MM.1S (cell line): ENCODE data around the gene SUPT4H1.

Experiments
- DNase-seq: peaks from one replicate; pipeline ENCODE4 v3.0.0-alpha.2; 2015
- H2AFZ ChIP-seq: fragments of 300-600 bp; sonication (generic); 2 replicates; pipeline ENCODE4 v1.6.0; 2016; ENCODE audit warnings: antibody characterized with exemption, low read length
- H3F3A ChIP-seq: fragments of 300-600 bp; sonication (generic); 2 replicates; pipeline ENCODE4 v1.6.1; 2016; ENCODE audit warnings: mild to moderate bottlenecking, antibody characterized with exemption, low read length, moderate library complexity, mixed read lengths; ENCODE audit not compliant: insufficient read depth
- H3K27ac ChIP-seq: fragments of 300-600 bp; sonication (generic); 2 replicates; pipeline ENCODE4 v1.5.1; 2016; ENCODE audit warnings: mild to moderate bottlenecking, low read length
- H3K27me3 ChIP-seq: fragments of 300-600 bp; sonication (generic); replicated peaks from 2 replicates; pipeline ENCODE4 v1.6.0; 2016; ENCODE audit warnings: low read length; ENCODE audit not compliant: insufficient read depth
- H3K36me3 ChIP-seq: fragments of 300-600 bp; sonication (generic); replicated peaks from 2 replicates; pipeline ENCODE4 v1.6.1; 2016; ENCODE audit warnings: mild to moderate bottlenecking, low read length, mixed read lengths; ENCODE audit not compliant: insufficient read depth
- H3K4me1 ChIP-seq: fragments of 300-600 bp; sonication (generic); 2 replicates; pipeline ENCODE4 v1.6.1; 2016; ENCODE audit warnings: low read length, mixed read lengths
- H3K4me2 ChIP-seq: fragments of 300-600 bp; sonication (generic); 2 replicates; pipeline ENCODE4 v1.6.0; 2016; ENCODE audit warnings: low read depth, low read length
- H3K4me3 ChIP-seq: fragments of 300-600 bp; sonication (generic); 2 replicates; pipeline ENCODE4 v1.5.1; 2016; ENCODE audit warnings: low read length, mixed read lengths
- H3K79me2 ChIP-seq: fragments of 300-600 bp; sonication (generic); 2 replicates; pipeline ENCODE4 v1.6.1; 2016; ENCODE audit warnings: mixed run types, low read length, mixed read lengths
- H3K9ac ChIP-seq: fragments of 300-600 bp; sonication (generic); 2 replicates; pipeline ENCODE4 v1.6.1; 2016; ENCODE audit warnings: low read length, mixed read lengths
- H3K9me2 ChIP-seq: fragments of 300-600 bp; sonication (generic); replicated peaks from 2 replicates; pipeline ENCODE4 v1.6.1; 2016; ENCODE audit warnings: mild to moderate bottlenecking, low read length, mixed read lengths; ENCODE audit not compliant: insufficient read depth
- H3K9me3 ChIP-seq: fragments of 300-600 bp; sonication (generic); replicated peaks from 2 replicates; pipeline ENCODE4 v1.6.1; 2016; ENCODE audit warnings: mild to moderate bottlenecking, low read length, mixed read lengths; ENCODE audit not compliant: insufficient read depth
- H4K20me1 ChIP-seq: fragments of 300-600 bp; sonication (generic); 2 replicates; pipeline ENCODE4 v1.6.1; 2016; ENCODE audit warnings: mild to moderate bottlenecking, low read length, moderate library complexity, mixed read lengths; ENCODE audit not compliant: insufficient read depth
- CTCF ChIP-seq: fragments of 300-600 bp; sonication (generic); IDR thresholded peaks from 2 replicates; pipeline ENCODE4 v1.5.1; 2016; ENCODE audit warnings: antibody characterized with exemption, low read length, mixed read lengths
- EZH2 ChIP-seq: fragments of 300-600 bp; sonication (generic); optimal IDR thresholded peaks from 2 replicates; pipeline ENCODE3; 2017; ENCODE audit warnings: low read depth, mild to moderate bottlenecking, antibody characterized with exemption, low read length, mixed read lengths
- EZH2phosphoT487 ChIP-seq: fragments of 300-600 bp; sonication (generic); IDR thresholded peaks from 2 replicates; pipeline ENCODE4 v1.6.1; 2018; ENCODE audit warnings: antibody characterized with exemption, low read length

SUPT4H1 gene

DNA sequence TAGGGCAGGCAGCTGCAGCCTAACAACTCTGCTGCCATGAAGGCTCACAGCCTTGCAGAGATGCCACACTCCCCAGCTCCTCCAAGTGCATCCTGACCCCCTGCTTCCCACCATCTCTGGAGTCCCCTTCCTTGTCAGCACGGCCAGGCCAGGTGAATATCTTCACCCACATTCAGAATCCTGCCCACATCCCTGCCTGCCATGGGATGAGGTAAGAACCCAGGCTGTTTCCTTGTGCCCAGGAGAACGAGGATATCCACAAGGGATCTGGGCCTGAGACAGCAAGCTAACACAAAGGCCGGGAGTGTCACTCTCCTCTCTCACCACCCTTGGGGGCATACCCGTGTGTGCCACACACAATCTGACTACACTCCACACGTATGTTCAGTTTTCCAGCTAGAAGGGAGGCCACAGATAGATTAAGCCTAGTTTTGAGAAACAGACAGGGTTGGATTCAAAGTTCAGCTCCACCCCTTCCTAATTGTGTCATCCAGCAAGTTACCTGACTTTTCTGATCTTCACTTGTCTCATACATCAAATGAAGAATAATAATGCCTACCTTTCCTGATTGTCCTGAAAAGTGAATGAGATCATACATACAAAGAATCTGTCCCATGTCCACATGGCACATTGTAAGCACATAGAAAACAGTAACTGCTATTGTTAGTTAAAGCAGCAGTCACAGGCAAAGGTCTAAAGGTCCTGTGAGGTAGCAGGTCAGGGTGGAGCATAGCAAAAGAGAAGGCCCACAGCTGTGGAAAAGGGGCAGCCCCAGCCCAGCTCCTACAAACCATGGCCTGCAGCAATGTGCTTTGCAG, 17.4 kb upstream of the SUPT4H1 start:
- H3K27ac ChIP-seq, result no peak overlapping the region
- H2AFZ ChIP-seq, result no peak overlapping the region
- no peak for DNase-seq
- H3F3A ChIP-seq, result 0 out of 2 replicates have a peak, but pooled peaks cover 2% of the 10 kb centered on the region
- no peaks in the 10 kb centered on the region for H3K36me3 ChIP-seq
- H3K9ac ChIP-seq, result no peak overlapping the region
- H3K4me2 ChIP-seq, result no peak overlapping the region
- H3K4me3 ChIP-seq, result no peak overlapping the region
- peaks cover 16% of the 10 kb centered on the region for H3K4me1 ChIP-seq
- H4K20me1 ChIP-seq, result no peaks in the 10 kb centered on the region
- H3K9me2 ChIP-seq, result no peaks in the 10 kb centered on the region
- H3K27me3 ChIP-seq, result no peaks in the 10 kb centered on the region
- no peaks in the 10 kb centered on the region for H3K9me3 ChIP-seq
- TF ChIP-seq CTCF (no peak), EZH2phosphoT487 (no peak), EZH2 (no peak)
- H3K79me2 ChIP-seq, result no peaks in the 10 kb centered on the region

GRCh38 chr17:58368860-58369213, 16.8 kb upstream of the SUPT4H1 start:
- Histone ChIP-seq H3K79me2 (no peaks in the 10 kb centered on the region), H3K9ac (no peak overlapping the region), H3K4me2 (no peak overlapping the region), H3K36me3 (no peaks in the 10 kb centered on the region), H3K27me3 (no peaks in the 10 kb centered on the region), H3K27ac (no peak overlapping the region), H3F3A (0 out of 2 replicates have a peak, but pooled peaks cover 2% of the 10 kb centered on the region), H2AFZ (no peak overlapping the region), H4K20me1 (no peaks in the 10 kb centered on the region), H3K9me3 (no peaks in the 10 kb centered on the region), H3K4me3 (no peak overlapping the region), H3K4me1 (peaks cover 16% of the 10 kb centered on the region), H3K9me2 (no peaks in the 10 kb centered on the region)
- TF ChIP-seq EZH2, result no peak
- TF ChIP-seq EZH2phosphoT487, result no peak
- TF ChIP-seq CTCF, result no peak
- DNase-seq, result no peak

DNA sequence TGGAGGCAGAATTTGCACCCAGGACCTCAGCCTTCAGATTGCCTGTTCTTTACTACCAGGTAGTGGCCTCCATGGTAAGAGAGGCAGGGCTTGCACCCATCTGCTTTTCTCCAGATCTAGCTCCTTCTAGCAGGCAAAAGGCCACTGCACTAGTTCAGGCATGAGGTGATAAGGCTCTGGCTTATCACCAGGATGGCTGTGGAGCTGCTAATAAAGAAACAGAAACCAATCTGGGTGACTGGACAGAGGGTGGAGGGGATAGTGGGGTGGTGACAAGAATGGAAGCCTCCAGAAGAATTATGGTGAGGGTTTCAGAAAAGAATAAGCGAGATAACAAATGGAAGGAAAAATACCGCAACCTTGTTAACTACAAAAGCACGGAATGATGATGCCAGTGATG, 15.5 kb upstream of the SUPT4H1 start:
- Histone ChIP-seq H3K4me2 (peak overlapping the region; percentile 10; the same call in 1 of the 2 replicates), H3K27ac (no peak overlapping the region), H2AFZ (0 out of 2 replicates have a peak overlapping the region, but pooled peaks have one; percentile 7), H3K9ac (no peak overlapping the region), H3K9me3 (no peaks in the 10 kb centered on the region), H4K20me1 (no peaks in the 10 kb centered on the region), H3K79me2 (no peaks in the 10 kb centered on the region), H3K4me3 (no peak overlapping the region), H3K4me1 (peaks cover 16% of the 10 kb centered on the region), H3F3A (0 out of 2 replicates have a peak, but pooled peaks cover 2% of the 10 kb centered on the region), H3K27me3 (no peaks in the 10 kb centered on the region), H3K9me2 (no peaks in the 10 kb centered on the region), H3K36me3 (no peaks in the 10 kb centered on the region)
- TF ChIP-seq EZH2 (no peak), CTCF (no peak), EZH2phosphoT487 (no peak)
- no peak for DNase-seq
